ENCODE results near the gene GNAZ.

DNA sequence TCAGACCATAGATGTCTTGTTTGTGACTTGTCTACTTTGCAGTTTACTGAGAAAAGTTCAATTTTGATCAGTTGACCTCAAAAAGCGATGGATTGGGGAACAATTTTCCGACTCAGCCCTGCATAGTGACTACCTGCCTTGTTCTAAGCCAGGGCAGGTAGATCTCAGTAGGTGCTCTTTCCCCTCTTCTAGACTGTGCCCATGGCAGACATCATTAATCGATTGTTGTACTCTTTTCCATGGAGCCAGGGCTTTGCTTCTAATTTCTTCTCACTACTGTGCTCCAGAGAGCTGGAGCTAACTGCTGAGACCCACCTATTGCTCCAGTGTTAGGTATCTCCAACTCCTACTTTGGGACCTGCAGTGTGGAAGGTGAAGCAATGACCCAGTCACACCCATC, 84.8 kb downstream of the GNAZ start:
- TF ChIP-seq, protein P1, sequence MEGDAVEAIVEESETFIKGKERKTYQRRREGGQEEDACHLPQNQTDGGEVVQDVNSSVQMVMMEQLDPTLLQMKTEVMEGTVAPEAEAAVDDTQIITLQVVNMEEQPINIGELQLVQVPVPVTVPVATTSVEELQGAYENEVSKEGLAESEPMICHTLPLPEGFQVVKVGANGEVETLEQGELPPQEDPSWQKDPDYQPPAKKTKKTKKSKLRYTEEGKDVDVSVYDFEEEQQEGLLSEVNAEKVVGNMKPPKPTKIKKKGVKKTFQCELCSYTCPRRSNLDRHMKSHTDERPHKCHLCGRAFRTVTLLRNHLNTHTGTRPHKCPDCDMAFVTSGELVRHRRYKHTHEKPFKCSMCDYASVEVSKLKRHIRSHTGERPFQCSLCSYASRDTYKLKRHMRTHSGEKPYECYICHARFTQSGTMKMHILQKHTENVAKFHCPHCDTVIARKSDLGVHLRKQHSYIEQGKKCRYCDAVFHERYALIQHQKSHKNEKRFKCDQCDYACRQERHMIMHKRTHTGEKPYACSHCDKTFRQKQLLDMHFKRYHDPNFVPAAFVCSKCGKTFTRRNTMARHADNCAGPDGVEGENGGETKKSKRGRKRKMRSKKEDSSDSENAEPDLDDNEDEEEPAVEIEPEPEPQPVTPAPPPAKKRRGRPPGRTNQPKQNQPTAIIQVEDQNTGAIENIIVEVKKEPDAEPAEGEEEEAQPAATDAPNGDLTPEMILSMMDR (IDR thresholded peaks at IDR 0.05; ENCODE audit: poor library complexity, severe bottlenecking): no peak
- TF ChIP-seq EP300 (conservative IDR thresholded peaks at IDR 0.05; ENCODE audit: poor library complexity, severe bottlenecking) (no peak), POLR2AphosphoS5 (IDR thresholded peaks at IDR 0.05) (no peak)
